Stimulated activated CD4-positive, alpha-beta T cell treated with anti-CD3 and anti-CD28 coated beads, Interleukin-4, amount 100 ng/mL, for 24 hours (primary cell): ENCODE data around the gene LRRC25.
"Not testable (repeated sequence)": the region's sequence is repeated elsewhere in the genome, so short reads cannot be mapped to it uniquely, and the experiment has no call there.

Experiments
- DNase-seq: peaks from one replicate; pipeline ENCODE4 v3.0.0-alpha.2; 2020

The LRRC25 gene

DNA sequence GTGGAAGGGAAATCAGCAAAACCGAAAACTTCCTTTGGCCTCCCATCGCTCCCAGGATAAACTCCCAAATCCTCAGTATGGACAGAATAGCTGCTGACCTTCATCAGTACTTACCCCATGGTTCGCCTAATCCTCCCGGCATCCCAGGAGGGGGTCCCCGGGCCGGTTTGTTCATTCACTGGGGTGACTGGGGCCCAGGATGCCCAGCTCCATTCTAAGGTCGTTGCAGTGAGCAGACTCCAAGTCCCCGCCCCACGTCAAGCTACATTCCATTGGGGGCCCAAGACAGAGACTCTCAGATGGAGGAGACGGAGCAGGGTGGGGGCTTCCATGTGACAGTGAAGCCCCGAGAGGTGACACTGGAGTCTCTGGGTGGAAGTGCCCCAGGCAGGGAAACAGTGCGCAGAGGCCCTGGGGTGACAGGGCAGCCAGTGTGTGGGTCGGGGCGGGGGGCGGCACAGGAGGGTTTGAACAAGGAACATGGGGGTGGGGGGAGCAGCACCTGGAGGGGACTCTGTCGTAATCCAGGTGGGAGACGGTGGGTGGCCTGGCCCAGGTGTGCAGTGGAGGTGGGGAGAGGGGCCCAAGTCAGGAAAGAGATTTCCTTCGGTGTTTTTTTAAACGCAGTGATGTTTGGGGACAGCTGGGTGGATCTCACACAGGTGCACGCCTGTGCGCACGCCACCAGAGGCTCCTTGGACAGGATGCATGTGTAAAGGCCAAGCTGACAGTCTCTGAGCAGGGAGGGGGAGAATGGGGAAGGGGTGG lies 26.9 kb upstream of the LRRC25 start:
- DNase-seq = no peak

- DNase-seq = no peak
These were observed 26.0 kb upstream of the LRRC25 start for GRCh38 chr19:18423258-18424020.

GRCh38 chr19:18422530-18423191 lies 25.2 kb upstream of the LRRC25 start:
- no peak for DNase-seq

GRCh38 chr19:18421371-18421959 lies 24.0 kb upstream of the LRRC25 start:
- DNase-seq = no peak

DNA sequence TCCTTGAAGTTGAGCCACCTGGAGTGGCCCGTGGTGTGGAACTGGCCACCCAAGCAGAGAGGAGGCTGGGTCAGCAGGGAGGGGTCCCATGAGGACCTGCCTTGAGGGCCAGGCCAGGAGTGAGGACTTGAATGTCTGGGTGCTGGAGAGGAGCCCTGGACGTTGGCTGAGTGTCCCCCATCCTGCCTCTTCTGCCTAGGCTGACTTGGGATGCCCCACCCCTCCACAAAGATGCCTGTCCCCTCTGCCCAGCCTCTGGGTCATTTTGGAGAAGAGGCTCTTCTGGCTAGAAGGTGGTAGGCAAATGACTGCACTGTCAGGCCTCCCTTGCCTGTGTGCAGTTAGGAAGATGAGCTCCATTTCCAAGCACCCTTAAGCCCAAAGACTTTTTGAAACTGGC lies 23.5 kb upstream of the LRRC25 start:
- DNase-seq = no peak

- peak; percentile 58 for DNase-seq
These were observed 22.5 kb upstream of the LRRC25 start for GRCh38 chr19:18419699-18420460.

DNA sequence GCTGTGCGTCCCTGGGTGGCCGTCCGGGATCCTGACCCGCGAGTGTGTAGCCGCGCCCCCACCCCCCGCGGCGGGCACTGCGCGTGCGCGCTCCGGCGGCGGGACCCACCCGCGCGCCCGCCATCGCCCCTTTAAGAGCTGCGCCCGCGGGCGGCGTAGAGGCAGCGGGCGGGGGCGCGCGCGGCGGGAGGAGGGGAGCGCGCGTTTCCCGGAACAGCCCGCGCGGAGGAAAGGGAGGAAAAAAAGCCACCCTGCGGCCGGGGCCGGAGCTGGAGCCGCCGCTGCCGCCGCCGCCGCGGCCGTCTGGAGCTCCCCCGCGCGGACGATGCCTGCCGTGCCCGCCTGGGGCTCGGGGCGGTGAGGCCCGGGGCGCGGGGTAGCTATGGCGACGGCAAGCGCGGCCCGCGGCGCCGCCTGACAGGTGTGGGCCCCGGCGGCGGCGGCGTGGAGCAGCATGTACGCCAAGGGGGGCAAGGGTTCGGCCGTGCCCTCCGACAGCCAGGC lies 21.8 kb upstream of the LRRC25 start, which contains the start of gene SSBP4:
Gene SSBP4 (plus strand): TSS at position 204 of the 504 bp plus-strand sequence. CDS start 251 bp downstream, at position 455.
- DNase-seq = peak; percentile 61

GRCh38 chr19:18418483-18419194 lies 21.2 kb upstream of the LRRC25 start:
- peak; percentile 42 for DNase-seq

DNA sequence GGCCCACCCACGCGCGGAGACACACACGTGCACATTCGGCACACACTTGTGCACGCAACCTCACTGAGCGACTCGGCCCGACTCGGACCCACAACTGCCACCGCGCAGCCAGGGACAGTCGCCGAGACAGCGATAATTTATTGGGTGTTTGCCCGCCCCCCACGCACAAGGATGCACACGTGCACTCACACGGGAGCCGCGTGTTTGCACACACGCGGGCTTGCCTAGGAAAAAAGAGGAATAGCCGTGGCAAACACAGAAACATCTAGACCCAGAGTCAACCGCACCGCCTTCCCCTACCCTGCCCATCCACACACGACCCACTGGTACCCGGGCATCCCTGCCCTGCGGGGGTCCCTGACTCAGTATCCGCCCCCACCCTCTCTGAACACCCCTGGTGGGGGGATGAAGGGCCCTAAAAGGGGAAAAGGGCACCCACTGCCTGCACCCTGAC lies 20.6 kb upstream of the LRRC25 start:
- DNase-seq = no peak

GRCh38 chr19:18417250-18418028 lies 20.0 kb upstream of the LRRC25 start:
- no peak for DNase-seq

GRCh38 chr19:18416778-18417249 lies 19.4 kb upstream of the LRRC25 start:
- peak; percentile 60 for DNase-seq

GRCh38 chr19:18415178-18415867 lies 17.9 kb upstream of the LRRC25 start:
- DNase-seq = no peak

DNA sequence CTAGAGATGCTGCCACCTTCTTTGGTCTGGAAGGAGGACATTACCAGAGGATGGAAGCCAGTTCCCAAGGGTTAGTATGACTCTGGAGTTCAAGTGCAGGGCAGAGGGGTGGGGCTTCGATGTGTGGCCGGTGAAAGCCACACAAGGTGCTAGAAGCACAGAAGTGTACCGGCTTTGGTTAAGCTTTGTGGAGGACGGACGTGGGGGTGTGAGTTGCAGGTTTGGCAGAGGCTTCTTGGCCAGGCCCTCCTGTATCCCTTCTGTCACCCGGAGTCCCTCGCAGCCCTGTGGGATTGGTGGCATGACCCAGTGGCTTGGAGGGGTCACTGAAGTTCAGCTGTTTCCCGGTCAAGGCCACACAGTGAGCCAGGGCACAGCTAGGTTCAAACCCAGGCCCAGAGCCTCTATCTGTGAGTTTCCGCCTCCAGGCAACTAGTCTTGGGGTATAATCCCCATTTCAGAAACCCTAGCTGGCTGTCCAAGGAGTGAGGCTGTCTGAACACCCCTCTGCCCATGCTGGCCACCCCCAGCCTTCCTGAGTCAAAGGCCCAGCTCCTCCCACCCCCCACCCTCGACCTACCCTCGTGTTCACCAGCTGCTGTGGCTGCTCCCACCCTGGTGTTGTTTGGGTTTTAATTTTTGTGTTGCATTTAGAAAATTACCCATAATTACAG lies 17.2 kb upstream of the LRRC25 start:
- no peak for DNase-seq

GRCh38 chr19:18412610-18413239 lies 15.3 kb upstream of the LRRC25 start:
- no peak for DNase-seq

- no peak for DNase-seq
These were observed 10.6 kb upstream of the LRRC25 start for GRCh38 chr19:18408053-18408476.

DNA sequence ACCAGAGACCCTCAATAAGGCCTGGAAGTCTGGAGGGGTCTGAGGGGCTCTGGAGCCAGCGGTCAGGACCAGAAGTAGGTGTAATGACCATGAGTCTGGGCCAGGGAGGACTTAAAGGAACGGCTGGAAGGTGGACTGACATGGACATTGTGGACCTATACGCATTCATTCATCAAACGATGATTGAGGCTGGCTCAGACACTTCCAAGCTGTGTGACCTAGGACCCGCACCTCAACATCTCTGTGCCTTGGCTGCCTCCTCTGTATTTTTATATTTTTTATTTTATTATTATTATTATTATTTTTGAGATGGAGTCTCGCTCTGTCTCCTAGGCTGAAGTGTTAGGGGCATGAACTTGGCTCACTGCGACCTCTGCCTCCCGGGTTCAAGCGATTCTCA lies 9.3 kb upstream of the LRRC25 start:
- DNase-seq = no peak

- not testable (repeated sequence) for DNase-seq
These were observed 8.3 kb upstream of the LRRC25 start for GRCh38 chr19:18405754-18406153.

DNA sequence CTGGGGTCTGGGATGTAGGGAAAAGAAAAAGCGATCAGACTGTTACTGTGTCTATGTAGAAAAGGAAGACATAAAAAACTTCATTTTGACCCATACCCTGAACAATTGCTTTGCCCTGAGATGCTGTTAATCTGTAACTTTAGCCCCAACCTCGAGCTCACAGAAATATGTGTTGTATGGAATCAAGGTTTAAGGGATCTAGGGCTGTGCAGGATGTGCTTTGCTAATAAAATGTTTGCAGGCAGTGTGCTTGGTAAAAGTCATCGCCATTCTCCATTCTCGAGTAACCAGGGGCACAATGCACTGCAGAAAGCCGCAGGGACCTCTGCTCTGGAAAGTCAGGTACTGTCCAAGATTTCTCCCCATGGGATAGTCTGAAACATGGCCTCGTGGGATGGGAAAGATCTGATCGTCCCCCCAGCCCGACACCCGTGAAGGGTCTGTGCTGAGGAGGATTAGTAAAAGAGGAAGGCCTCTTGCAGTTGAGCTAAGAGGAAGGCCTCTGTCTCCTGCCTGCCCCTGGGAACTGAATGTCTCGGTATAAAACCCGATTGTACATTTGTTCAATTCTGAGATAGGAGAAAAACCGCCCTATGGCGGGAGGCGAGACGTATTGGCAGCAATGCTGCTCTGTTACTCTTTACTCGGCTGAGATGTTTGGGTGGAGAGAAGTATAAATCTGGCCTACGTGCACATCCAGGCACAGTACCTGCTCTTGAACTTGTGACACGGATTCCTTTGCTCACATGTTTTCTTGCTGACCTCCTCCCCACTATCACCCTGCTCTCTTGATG lies 5.2 kb upstream of the LRRC25 start:
- DNase-seq = not testable (repeated sequence)
